Measurements from ENCODE around the gene PLCB1.
"Not testable (repeated sequence)": the region's sequence is repeated elsewhere in the genome, so short reads cannot be mapped to it uniquely, and the experiment has no call there.

The PLCB1 gene

GRCh38 chr20:8812817-8813216 is 680.8 kb downstream of the PLCB1 start:
- H3K27ac Mint-ChIP-seq, result no peak overlapping the region
- H3K27me3 Mint-ChIP-seq, result no peaks in the 10 kb centered on the region
- no peaks in the 10 kb centered on the region for H3K36me3 Mint-ChIP-seq (ENCODE audit: low read depth)
- H3K4me3 Mint-ChIP-seq, result no peak overlapping the region
- H3K9me3 Mint-ChIP-seq, result no peaks in the 10 kb centered on the region
- no peaks in the 10 kb centered on the region for H3K4me1 Mint-ChIP-seq (ENCODE audit: low read depth)

DNA sequence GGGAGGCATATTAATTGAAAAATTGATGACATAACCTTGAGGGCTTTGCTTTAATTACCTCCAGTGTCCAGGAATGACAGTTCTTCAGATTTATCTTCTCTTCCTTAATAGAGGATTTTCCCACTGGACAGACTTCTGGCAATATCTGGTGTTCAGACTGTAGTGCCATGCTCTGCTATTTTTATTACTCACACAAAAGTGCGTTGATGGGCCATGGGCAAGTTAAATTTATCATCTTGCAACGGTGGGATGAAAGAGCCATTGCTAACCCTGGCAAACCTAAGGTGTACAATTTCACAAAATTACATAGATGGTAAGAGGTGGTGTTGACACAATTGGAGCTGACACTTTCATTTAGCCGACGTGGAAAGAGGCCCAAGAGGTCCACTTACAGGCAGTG is 683.1 kb downstream of the PLCB1 start:
- no peaks in the 10 kb centered on the region for H3K36me3 Mint-ChIP-seq (ENCODE audit: low read depth)
- H3K9me3 Mint-ChIP-seq, result no peaks in the 10 kb centered on the region
- H3K27me3 Mint-ChIP-seq, result no peaks in the 10 kb centered on the region
- H3K4me3 Mint-ChIP-seq, result no peak overlapping the region
- H3K4me1 Mint-ChIP-seq (ENCODE audit: low read depth), result no peaks in the 10 kb centered on the region
- H3K27ac Mint-ChIP-seq, result no peak overlapping the region

DNA sequence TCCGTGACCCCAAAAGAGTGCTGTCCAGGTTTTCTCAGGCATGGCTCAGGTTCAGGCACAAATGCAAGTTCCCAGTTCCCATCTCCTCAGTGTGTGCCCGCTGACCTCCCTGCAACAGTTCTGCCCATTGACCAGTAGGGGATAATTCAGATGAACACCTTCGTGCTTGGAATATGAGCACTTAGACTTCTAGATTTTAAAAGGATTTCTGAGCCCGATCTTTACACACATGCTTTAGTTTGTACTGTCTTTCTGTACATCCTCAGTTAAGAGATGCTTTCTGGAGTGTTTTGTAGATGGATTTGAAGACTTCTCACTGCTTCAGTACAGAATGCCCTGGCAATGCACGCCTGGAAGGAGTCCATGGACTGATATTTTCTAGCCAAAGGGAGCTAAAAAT is 697.2 kb downstream of the PLCB1 start:
- Mint-ChIP-seq H3K9me3 (no peaks in the 10 kb centered on the region), H3K27me3 (no peaks in the 10 kb centered on the region), H3K4me1 (ENCODE audit: low read depth) (no peaks in the 10 kb centered on the region), H3K4me3 (no peak overlapping the region), H3K27ac (no peak overlapping the region), H3K36me3 (ENCODE audit: low read depth) (no peaks in the 10 kb centered on the region)

DNA sequence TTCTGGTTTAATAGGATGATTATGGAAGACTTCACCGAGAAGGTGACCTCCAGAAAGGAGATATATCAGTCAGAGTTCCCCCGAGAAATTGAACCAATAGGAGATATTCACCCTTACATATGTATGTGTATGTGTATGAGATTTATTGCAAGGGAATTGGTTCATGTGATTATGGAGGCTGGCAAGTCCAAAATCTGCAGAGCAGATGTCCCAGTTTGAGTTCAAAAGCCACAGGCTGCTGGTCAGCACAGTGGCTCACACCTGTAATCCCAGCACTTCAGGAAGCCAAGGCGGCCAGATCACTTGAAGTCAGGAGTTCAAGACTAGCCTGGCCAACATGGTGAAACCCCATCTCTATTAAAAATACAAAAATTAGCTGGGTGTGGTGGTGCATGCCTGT is 702.2 kb downstream of the PLCB1 start:
- H3K9me3 Mint-ChIP-seq; H3K27me3 Mint-ChIP-seq; H3K4me3 Mint-ChIP-seq; H3K27ac Mint-ChIP-seq; H3K4me1 Mint-ChIP-seq (ENCODE audit: low read depth); H3K36me3 Mint-ChIP-seq (ENCODE audit: low read depth): not testable (repeated sequence)

GRCh38 chr20:8834851-8835250 is 702.8 kb downstream of the PLCB1 start:
- H3K9me3 Mint-ChIP-seq, result no peaks in the 10 kb centered on the region
- H3K4me1 Mint-ChIP-seq (ENCODE audit: low read depth), result no peaks in the 10 kb centered on the region
- no peak overlapping the region for H3K4me3 Mint-ChIP-seq
- H3K27me3 Mint-ChIP-seq, result no peaks in the 10 kb centered on the region
- H3K27ac Mint-ChIP-seq, result no peak overlapping the region
- no peaks in the 10 kb centered on the region for H3K36me3 Mint-ChIP-seq (ENCODE audit: low read depth)

GRCh38 chr20:8837396-8837795 is 705.3 kb downstream of the PLCB1 start:
- no peaks in the 10 kb centered on the region for H3K36me3 Mint-ChIP-seq (ENCODE audit: low read depth)
- no peak overlapping the region for H3K27ac Mint-ChIP-seq
- H3K4me3 Mint-ChIP-seq, result no peak overlapping the region
- no peaks in the 10 kb centered on the region for H3K9me3 Mint-ChIP-seq
- no peaks in the 10 kb centered on the region for H3K27me3 Mint-ChIP-seq
- no peaks in the 10 kb centered on the region for H3K4me1 Mint-ChIP-seq (ENCODE audit: low read depth)

DNA sequence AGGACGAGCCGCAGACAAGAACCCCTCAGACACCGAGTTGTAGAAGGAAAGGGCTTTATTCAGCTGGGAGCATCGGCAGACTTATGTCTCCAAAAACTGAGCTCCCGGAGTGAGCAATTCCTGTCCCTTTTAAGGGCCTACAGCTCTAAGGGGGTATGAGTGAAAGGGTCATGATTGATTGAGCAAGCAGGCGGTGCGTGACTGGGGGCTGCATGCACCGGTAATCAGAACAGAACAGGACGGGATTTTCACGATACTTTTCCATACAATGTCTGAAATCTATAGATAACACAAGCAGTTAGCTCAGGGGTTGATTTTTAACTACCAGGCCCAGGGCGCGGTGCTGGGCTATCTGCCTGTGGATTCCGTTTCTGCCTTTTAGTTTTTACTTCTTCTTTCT is 710.5 kb downstream of the PLCB1 start:
- Mint-ChIP-seq H3K4me3 (no peak overlapping the region), H3K27me3 (no peaks in the 10 kb centered on the region), H3K9me3 (no peaks in the 10 kb centered on the region), H3K27ac (no peak overlapping the region), H3K4me1 (ENCODE audit: low read depth) (no peaks in the 10 kb centered on the region), H3K36me3 (ENCODE audit: low read depth) (no peaks in the 10 kb centered on the region)

DNA sequence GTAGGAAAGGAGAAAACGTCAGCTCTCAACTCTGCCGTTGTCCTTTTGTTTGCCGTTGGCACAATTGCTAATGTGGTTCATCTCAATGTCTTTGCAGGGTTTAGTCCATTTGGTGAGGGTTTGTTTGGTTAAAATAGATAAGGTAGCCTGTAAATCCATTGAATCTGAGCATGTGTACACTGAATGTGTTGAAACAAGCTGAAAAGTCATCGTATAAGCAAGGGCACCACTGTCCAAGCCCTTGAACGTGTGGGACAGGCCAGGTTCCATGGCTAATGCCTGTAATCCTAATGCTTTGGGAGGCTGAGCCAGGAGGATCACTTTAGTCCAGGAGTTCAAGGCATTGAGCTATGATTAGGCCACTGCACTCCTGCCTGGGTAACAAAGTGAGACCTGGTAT is 712.1 kb downstream of the PLCB1 start:
- no peak overlapping the region for H3K4me3 Mint-ChIP-seq
- no peaks in the 10 kb centered on the region for H3K36me3 Mint-ChIP-seq (ENCODE audit: low read depth)
- H3K4me1 Mint-ChIP-seq (ENCODE audit: low read depth), result no peaks in the 10 kb centered on the region
- no peaks in the 10 kb centered on the region for H3K27me3 Mint-ChIP-seq
- no peaks in the 10 kb centered on the region for H3K9me3 Mint-ChIP-seq
- no peak overlapping the region for H3K27ac Mint-ChIP-seq

GRCh38 chr20:8849990-8850389 is 717.9 kb downstream of the PLCB1 start:
- H3K4me3 Mint-ChIP-seq, result no peak overlapping the region
- H3K27me3 Mint-ChIP-seq, result no peaks in the 10 kb centered on the region
- no peak overlapping the region for H3K27ac Mint-ChIP-seq
- no peaks in the 10 kb centered on the region for H3K4me1 Mint-ChIP-seq (ENCODE audit: low read depth)
- no peaks in the 10 kb centered on the region for H3K9me3 Mint-ChIP-seq
- H3K36me3 Mint-ChIP-seq (ENCODE audit: low read depth), result no peaks in the 10 kb centered on the region

DNA sequence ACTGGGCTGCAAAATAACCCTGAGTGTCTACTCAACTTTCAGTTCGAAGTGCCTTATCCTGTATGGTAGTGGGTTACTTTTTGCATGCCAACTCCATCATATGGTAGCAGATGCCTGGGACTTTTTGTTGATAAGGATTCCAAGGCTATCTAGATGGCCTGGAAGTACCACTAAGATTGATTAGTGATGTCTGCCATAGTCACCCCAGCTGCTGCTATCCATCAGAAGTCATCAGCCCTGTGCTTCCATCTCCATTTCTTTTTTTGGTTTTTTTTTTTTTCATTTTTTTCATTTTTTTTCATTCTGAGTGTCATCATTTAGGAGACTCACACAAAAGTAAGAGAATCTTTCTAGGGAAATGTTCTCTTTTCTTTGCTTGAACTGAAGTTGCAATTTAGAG is 719.4 kb downstream of the PLCB1 start:
- Mint-ChIP-seq H3K4me1 (ENCODE audit: low read depth) (no peaks in the 10 kb centered on the region), H3K27me3 (no peaks in the 10 kb centered on the region), H3K9me3 (no peaks in the 10 kb centered on the region), H3K27ac (no peak overlapping the region), H3K4me3 (no peak overlapping the region), H3K36me3 (ENCODE audit: low read depth) (no peaks in the 10 kb centered on the region)

DNA sequence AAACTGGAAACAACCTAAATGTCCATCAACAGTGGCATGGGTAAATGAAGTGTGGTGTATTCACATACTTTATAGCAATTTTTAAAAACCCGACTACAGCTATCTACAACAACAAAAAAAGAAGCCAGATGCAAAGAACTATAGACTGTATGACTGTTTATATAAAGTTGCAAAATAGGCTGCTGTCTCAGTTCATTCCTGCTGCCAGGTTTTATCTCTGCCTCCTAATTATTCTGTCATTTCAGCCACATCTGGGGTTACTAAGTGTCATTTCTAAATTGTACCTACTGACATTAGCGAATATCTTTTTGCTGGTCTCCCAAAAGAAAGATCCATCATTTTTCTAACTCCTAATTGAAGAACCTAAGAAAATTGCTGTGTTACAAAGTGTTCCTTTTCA is 719.9 kb downstream of the PLCB1 start:
- H3K27ac Mint-ChIP-seq; H3K4me1 Mint-ChIP-seq (ENCODE audit: low read depth); H3K27me3 Mint-ChIP-seq; H3K9me3 Mint-ChIP-seq; H3K4me3 Mint-ChIP-seq; H3K36me3 Mint-ChIP-seq (ENCODE audit: low read depth): not testable (repeated sequence)

- H3K4me1 Mint-ChIP-seq (ENCODE audit: low read depth); H3K4me3 Mint-ChIP-seq; H3K9me3 Mint-ChIP-seq; H3K27ac Mint-ChIP-seq; H3K36me3 Mint-ChIP-seq (ENCODE audit: low read depth); H3K27me3 Mint-ChIP-seq: not testable (repeated sequence)
These were observed 721.1 kb downstream of the PLCB1 start for GRCh38 chr20:8853211-8853610.

DNA sequence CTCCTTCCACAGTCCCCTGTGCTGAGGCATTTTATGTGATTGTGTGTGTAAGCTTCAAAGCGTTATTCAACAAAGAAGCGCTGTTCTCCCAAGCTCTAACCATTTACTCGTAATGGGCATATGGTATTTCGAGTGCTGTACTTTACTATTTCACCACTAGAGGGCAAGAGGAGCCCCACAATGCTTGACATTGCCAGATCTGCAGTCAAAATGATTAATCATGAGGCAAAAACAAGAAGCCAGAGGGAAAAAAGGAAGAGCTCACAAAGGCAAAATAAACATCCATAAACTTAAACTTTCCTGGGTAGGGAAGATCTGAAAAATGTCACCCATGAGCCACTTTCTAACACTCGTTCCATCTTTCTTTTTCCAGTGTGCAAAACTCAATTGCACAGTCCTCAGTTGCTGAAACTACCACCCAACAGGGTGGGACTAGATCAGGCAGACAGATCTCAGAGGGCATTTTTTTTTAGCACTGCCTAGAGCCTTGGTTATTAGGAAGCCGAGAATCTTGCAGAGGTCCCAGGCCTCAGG is 721.8 kb downstream of the PLCB1 start:
- H3K9me3 Mint-ChIP-seq, result no peaks in the 10 kb centered on the region
- H3K36me3 Mint-ChIP-seq (ENCODE audit: low read depth), result no peaks in the 10 kb centered on the region
- no peaks in the 10 kb centered on the region for H3K27me3 Mint-ChIP-seq
- H3K4me1 Mint-ChIP-seq (ENCODE audit: low read depth), result no peaks in the 10 kb centered on the region
- H3K4me3 Mint-ChIP-seq, result no peak overlapping the region
- H3K27ac Mint-ChIP-seq, result no peak overlapping the region

DNA sequence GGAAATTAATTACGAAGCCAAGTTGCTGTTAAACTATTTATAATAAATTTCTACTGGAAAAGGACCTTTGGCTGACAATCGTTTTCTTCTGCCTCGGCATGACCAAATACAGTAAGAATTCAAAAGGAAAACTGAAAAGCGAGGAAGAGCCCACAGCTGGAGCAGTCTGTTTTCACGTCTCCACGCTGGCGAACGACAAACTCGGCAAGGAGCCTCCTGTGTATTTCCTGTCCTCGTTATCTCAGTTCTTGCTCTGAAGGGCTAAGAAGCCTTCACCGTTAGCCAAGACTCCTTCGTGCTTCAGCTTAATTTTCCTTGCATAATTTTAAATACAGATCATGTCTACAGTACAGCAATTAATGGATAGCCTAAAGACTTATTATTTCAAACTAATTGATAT is 722.5 kb downstream of the PLCB1 start:
- no peaks in the 10 kb centered on the region for H3K4me1 Mint-ChIP-seq (ENCODE audit: low read depth)
- no peak overlapping the region for H3K4me3 Mint-ChIP-seq
- H3K27me3 Mint-ChIP-seq, result no peaks in the 10 kb centered on the region
- no peaks in the 10 kb centered on the region for H3K36me3 Mint-ChIP-seq (ENCODE audit: low read depth)
- H3K27ac Mint-ChIP-seq, result no peak overlapping the region
- H3K9me3 Mint-ChIP-seq, result no peaks in the 10 kb centered on the region

DNA sequence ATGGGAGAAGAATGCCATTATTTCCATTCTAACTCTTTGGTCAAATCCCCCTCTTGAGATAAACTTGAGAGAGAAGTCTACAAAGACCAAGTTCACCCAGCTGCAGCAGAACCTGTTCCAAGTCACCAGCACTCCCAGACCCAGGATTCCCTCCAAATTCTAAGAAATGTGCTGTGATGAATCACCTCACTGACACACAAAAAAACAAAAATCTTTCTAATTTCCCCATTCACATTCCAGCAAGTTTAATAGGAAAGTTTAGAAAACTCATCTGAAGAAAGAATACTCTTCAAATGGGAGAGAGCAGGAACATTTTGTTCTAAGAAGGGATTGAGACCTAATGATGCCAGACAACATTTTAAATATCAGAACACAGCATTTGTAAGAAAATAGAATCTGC is 723.2 kb downstream of the PLCB1 start:
- no peak overlapping the region for H3K4me3 Mint-ChIP-seq
- H3K4me1 Mint-ChIP-seq (ENCODE audit: low read depth), result no peaks in the 10 kb centered on the region
- H3K27ac Mint-ChIP-seq, result no peak overlapping the region
- no peaks in the 10 kb centered on the region for H3K36me3 Mint-ChIP-seq (ENCODE audit: low read depth)
- H3K9me3 Mint-ChIP-seq, result no peaks in the 10 kb centered on the region
- no peaks in the 10 kb centered on the region for H3K27me3 Mint-ChIP-seq

GRCh38 chr20:8856668-8857067 is 724.6 kb downstream of the PLCB1 start:
- no peaks in the 10 kb centered on the region for H3K4me1 Mint-ChIP-seq (ENCODE audit: low read depth)
- H3K27ac Mint-ChIP-seq, result no peak overlapping the region
- no peaks in the 10 kb centered on the region for H3K36me3 Mint-ChIP-seq (ENCODE audit: low read depth)
- no peak overlapping the region for H3K4me3 Mint-ChIP-seq
- no peaks in the 10 kb centered on the region for H3K27me3 Mint-ChIP-seq
- H3K9me3 Mint-ChIP-seq, result no peaks in the 10 kb centered on the region

All from stimulated activated naive CD8-positive, alpha-beta T cell treated with anti-CD3 and anti-CD28 coated beads, Interleukin-15, Interleukin-2, amounts not matched to agents 100 ng/mL and 50 ng/mL, for 24 hours (primary cell).